Measurements from ENCODE around the gene FAM78A. TPM values are rescaled to one million over a fixed set of nuclear protein-coding genes. Genes with fewer than 3 reads are reported as not detected.

Gene FAM78A
- polyA plus RNA-seq, 1 donor from 2014 or later = 0.47 TPM

DNA sequence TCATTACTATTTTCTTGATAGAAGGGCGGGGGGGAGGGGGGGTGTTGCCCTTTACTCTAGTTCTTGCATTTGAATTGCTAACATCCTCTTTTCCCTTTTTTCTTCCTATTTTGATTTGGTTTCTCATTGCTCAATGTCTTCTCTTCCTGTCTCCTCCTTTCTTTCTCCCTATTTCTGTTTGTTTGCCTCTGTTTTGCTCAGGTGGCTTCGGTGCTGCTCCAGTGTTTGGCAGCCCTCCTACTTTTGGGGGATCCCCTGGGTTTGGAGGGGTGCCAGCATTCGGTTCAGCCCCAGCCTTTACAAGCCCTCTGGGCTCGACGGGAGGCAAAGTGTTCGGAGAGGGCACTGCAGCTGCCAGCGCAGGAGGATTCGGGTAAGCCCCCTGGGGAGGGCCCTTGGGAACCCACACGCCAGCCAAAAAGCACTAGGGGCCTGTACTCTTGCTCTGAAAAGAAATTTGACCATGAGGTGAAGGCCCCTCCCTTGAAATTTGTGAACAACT, 48.3 kb downstream of the FAM78A start:
- Histone ChIP-seq H3K9me2 (ENCODE audit: insufficient read depth, low read length) (no peaks in the 10 kb centered on the region), H3F3A (ENCODE audit: insufficient read depth, low read length, poor library complexity, severe bottlenecking) (no peaks in the 10 kb centered on the region), H2AFZ (ENCODE audit: low read depth, low read length) (no peak overlapping the region), H3K9me3 (ENCODE audit: low read length) (no peaks in the 10 kb centered on the region), H3K27me3 (ENCODE audit: insufficient read depth, low read depth, low read length) (no peaks in the 10 kb centered on the region), H3K9ac (ENCODE audit: low read length) (no peak overlapping the region), H3K79me2 (replicated peaks; ENCODE audit: insufficient read depth, low read length) (no peaks in the 10 kb centered on the region), H3K4me3 (ENCODE audit: low read length) (no peak overlapping the region), H3K27ac (ENCODE audit: low read length) (no peak overlapping the region), H3K4me2 (ENCODE audit: low read length) (no peak overlapping the region), H4K20me1 (ENCODE audit: insufficient read depth) (no peaks in the 10 kb centered on the region), H3K36me3 (ENCODE audit: insufficient read depth, low read length) (no peaks in the 10 kb centered on the region)
- no peak for TF ChIP-seq POLR2AphosphoS5 (IDR thresholded peaks at IDR 0.05)
- no peak for TF ChIP-seq RAD21 (conservative IDR thresholded peaks at IDR 0.05)
- TF ChIP-seq EP300 (conservative IDR thresholded peaks at IDR 0.05; ENCODE audit: poor library complexity, severe bottlenecking) = no peak
- TF ChIP-seq, protein P1, sequence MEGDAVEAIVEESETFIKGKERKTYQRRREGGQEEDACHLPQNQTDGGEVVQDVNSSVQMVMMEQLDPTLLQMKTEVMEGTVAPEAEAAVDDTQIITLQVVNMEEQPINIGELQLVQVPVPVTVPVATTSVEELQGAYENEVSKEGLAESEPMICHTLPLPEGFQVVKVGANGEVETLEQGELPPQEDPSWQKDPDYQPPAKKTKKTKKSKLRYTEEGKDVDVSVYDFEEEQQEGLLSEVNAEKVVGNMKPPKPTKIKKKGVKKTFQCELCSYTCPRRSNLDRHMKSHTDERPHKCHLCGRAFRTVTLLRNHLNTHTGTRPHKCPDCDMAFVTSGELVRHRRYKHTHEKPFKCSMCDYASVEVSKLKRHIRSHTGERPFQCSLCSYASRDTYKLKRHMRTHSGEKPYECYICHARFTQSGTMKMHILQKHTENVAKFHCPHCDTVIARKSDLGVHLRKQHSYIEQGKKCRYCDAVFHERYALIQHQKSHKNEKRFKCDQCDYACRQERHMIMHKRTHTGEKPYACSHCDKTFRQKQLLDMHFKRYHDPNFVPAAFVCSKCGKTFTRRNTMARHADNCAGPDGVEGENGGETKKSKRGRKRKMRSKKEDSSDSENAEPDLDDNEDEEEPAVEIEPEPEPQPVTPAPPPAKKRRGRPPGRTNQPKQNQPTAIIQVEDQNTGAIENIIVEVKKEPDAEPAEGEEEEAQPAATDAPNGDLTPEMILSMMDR (IDR thresholded peaks at IDR 0.05; ENCODE audit: poor library complexity, severe bottlenecking) = no peak
- no peak for TF ChIP-seq REST (IDR thresholded peaks at IDR 0.05; ENCODE audit: borderline replicate concordance)
- no peak for TF ChIP-seq MXI1 (conservative IDR thresholded peaks at IDR 0.05; ENCODE audit: poor library complexity, severe bottlenecking)
- no peak for TF ChIP-seq SMC3 (conservative IDR thresholded peaks at IDR 0.05; ENCODE audit: poor library complexity)
- no peak for TF ChIP-seq TAF1 (IDR thresholded peaks at IDR 0.05; ENCODE audit: low read depth)
- no peak for TF ChIP-seq EZH2 (IDR thresholded peaks at IDR 0.05; ENCODE audit: borderline replicate concordance, insufficient read depth, low read length, poor library complexity, severe bottlenecking)

DNA sequence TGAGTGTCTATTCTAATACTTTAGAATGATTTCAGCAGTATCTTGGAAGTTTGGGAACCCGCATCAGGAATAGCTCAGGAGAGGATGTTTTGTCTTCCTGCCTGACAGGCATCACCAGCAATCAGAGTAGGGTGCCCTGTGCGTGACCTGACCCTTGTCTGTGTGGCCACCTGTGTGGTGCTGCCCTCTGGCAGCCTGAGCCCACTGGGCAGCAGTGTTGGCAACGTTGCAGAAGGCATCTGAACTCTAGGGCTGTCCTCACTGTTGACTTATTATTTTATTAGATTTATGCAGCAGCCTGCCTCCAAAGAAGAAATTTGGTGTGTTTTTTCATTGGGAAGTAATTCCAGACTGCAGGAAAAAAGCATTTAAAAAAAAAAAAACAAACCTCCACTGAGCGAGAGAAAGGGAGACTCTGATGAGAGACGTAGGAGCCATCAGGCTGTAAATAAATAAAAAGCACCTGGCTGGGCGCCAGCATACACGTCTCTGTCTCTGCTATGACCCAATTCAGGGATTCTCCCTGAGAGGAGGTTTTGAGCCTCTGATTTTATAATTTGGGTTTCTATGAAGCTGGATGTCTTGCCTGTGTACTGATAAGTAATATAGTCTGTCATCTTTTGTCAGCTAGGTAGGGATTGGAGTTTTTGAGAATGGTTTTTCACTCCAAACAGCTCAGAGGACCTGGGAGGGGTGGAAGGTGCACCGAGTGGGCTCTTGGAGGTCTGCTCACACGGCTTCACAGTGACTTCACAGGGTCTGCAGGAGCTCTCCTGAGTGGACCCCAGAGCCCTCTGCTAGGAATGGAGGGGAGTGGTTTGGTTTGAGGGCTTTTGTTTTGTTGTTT, 49.0 kb downstream of the FAM78A start:
- H3K9ac ChIP-seq (ENCODE audit: low read length) = no peak overlapping the region
- H3K9me3 ChIP-seq (ENCODE audit: low read length) = no peaks in the 10 kb centered on the region
- no peak overlapping the region for H3K4me2 ChIP-seq (ENCODE audit: low read length)
- no peaks in the 10 kb centered on the region for H4K20me1 ChIP-seq (ENCODE audit: insufficient read depth)
- H3K4me3 ChIP-seq (ENCODE audit: low read length) = no peak overlapping the region
- TF ChIP-seq SMC3 (conservative IDR thresholded peaks at IDR 0.05; ENCODE audit: poor library complexity) = no peak
- TF ChIP-seq EP300 (conservative IDR thresholded peaks at IDR 0.05; ENCODE audit: poor library complexity, severe bottlenecking) = no peak
- TF ChIP-seq TAF1 (IDR thresholded peaks at IDR 0.05; ENCODE audit: low read depth) = no peak
- no peak for TF ChIP-seq POLR2AphosphoS5 (IDR thresholded peaks at IDR 0.05)
- no peak for TF ChIP-seq EZH2 (IDR thresholded peaks at IDR 0.05; ENCODE audit: borderline replicate concordance, insufficient read depth, low read length, poor library complexity, severe bottlenecking)
- TF ChIP-seq MXI1 (conservative IDR thresholded peaks at IDR 0.05; ENCODE audit: poor library complexity, severe bottlenecking) = no peak
- TF ChIP-seq, protein P1 (IDR thresholded peaks at IDR 0.05; ENCODE audit: poor library complexity, severe bottlenecking) = no peak
- H3F3A ChIP-seq (ENCODE audit: insufficient read depth, low read length, poor library complexity, severe bottlenecking) = no peaks in the 10 kb centered on the region
- no peak overlapping the region for H3K27ac ChIP-seq (ENCODE audit: low read length)
- no peaks in the 10 kb centered on the region for H3K9me2 ChIP-seq (ENCODE audit: insufficient read depth, low read length)
- no peaks in the 10 kb centered on the region for H3K36me3 ChIP-seq (ENCODE audit: insufficient read depth, low read length)
- no peak overlapping the region for H2AFZ ChIP-seq (ENCODE audit: low read depth, low read length)
- no peaks in the 10 kb centered on the region for H3K27me3 ChIP-seq (ENCODE audit: insufficient read depth, low read depth, low read length)
- H3K79me2 ChIP-seq (replicated peaks; ENCODE audit: insufficient read depth, low read length) = no peaks in the 10 kb centered on the region
